Urinary bladder (tissue), 4 donors: ENCODE data around the gene KDSR. TPM values are rescaled to one million over a fixed set of nuclear protein-coding genes. Genes with fewer than 3 reads are reported as not detected.
A peak's percentile ranks its signal among the peaks of the same experiment; 100 is the strongest.

ENCODE experiments used
- DNase-seq: peaks from one replicate; pipeline ENCODE4 v3.0.0-alpha.2; 2015; ENCODE audit errors: extremely low spot score
- H3K27ac ChIP-seq: one replicate; pipeline ENCODE4 v1.5.1; 2013; ENCODE audit warnings: low read depth, mild to moderate bottlenecking, moderate library complexity
- H3K36me3 ChIP-seq: one replicate; pipeline ENCODE4 v1.6.1; 2013; ENCODE audit warnings: mild to moderate bottlenecking, moderate library complexity; ENCODE audit not compliant: insufficient read depth
- H3K4me1 ChIP-seq: one replicate; pipeline ENCODE4 v1.6.1; 2013; ENCODE audit warnings: mild to moderate bottlenecking, moderate library complexity; ENCODE audit not compliant: insufficient read depth
- H3K4me3 ChIP-seq: one replicate; pipeline ENCODE4 v1.5.1; 2013; ENCODE audit warnings: low read depth, low read length
- WGBS: extraction: QIAGEN DNeasy Blood & Tissue Kit; methylation state at CpG from one replicate; pipeline ENCODE4 v1.1.7; 2013; 5-methylcytosine and 5-hydroxymethylcytosine counted together
- polyA plus RNA-seq: library from polyadenylated mRNA; stranded (reverse); fragments of 200-250 nt; gene quantifications from one replicate; pipeline ENCODE4 v1.2.3, GENCODE V29; 2013
- total RNA-seq: library from RNA; depleted of rRNA; stranded (reverse); fragments of >200 nt; gene quantifications from one replicate; pipeline ENCODE4 v1.2.3, GENCODE V29; 2014
- donor health status: healthy with polysubstance abuse.
- donor health status: healthy.

The KDSR gene
- total and polyA plus RNA-seq, 2 donors: 35.8 to 47.7 TPM

GRCh38 chr18:63322908-63323634 lies 43.9 kb downstream of the KDSR start:
- WGBS: 28% methylated on average over 8 of the region's 8 CpGs
- Histone ChIP-seq H3K36me3 (no peaks in the 10 kb centered on the region), H3K27ac (no peak overlapping the region), H3K4me1 (no peaks in the 10 kb centered on the region), H3K4me3 (no peak overlapping the region)
- DNase-seq: peak; percentile 69

- no peak overlapping the region for H3K4me3 ChIP-seq
- WGBS: 80% methylated on average over 4 of the region's 4 CpGs
- no peak overlapping the region for H3K27ac ChIP-seq
- no peak for DNase-seq
- H3K4me1 ChIP-seq: no peaks in the 10 kb centered on the region
- H3K36me3 ChIP-seq: no peaks in the 10 kb centered on the region
Observed at GRCh38 chr18:63322206-63322605, 44.8 kb downstream of the KDSR start.

- 84% methylated on average over 9 of the region's 9 CpGs for WGBS
Observed at GRCh38 chr18:63321291-63321690, 45.7 kb downstream of the KDSR start.

GRCh38 chr18:63320975-63321265 lies 46.1 kb downstream of the KDSR start:
- 46% methylated on average over 16 of the region's 16 CpGs for WGBS
- Histone ChIP-seq H3K4me3 (peak overlapping the region; percentile 90), H3K4me1 (peaks cover 1% of the 10 kb centered on the region), H3K36me3 (no peaks in the 10 kb centered on the region), H3K27ac (peak overlapping the region; percentile 82)
- no peak for DNase-seq

More at GRCh38 chr18:63321291-63321690, 45.7 kb downstream of the KDSR start:
- Histone ChIP-seq H3K36me3 (no peaks in the 10 kb centered on the region), H3K4me3 (no peak overlapping the region), H3K27ac (no peak overlapping the region), H3K4me1 (peaks cover 1% of the 10 kb centered on the region)
- no peak for DNase-seq

GRCh38 chr18:63320123-63320974 lies 46.7 kb downstream of the KDSR start:
- H3K27ac ChIP-seq: peak overlapping the region; percentile 82
- peak; percentile 83 for DNase-seq
- no peaks in the 10 kb centered on the region for H3K36me3 ChIP-seq
- peaks cover 1% of the 10 kb centered on the region for H3K4me1 ChIP-seq
- H3K4me3 ChIP-seq: peak overlapping the region; percentile 90
- WGBS: under 1% methylated on average over 90 of the region's 92 CpGs

DNA sequence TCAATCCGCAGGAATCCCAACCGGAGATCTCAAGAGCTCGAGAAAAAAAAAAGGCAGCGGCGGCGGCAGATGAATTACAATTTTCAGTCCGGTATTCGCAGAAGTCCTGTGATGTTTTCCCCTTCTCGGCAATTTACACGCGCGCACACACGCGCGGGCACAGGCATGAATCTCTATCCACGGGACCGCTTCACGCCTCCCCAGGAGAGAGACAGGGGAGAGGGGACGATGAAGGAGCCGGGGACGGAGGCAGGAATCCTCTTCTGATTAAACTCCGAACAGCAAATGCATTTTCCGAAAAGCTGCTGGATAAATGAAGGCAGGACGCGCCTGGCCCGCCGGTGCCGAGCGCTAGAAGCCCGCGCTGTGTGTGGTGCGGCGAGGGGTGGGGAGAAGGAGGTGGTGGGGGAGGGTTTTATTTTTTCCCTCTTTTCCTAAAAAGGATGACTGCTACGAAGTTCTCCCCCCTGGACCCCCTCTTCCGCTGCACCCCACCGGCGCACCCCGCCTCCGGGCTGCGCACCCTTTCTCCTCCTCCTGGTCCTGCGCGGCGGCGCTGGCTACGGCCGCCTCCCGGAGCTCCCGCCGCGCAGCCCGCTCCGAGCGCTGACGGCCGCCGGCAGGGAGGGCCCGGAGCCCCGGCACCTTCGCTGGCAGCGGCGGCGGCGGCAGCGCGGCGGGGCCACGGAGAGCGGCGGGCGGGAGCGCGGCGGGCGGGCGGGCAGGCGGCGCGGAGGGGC lies 47.5 kb downstream of the KDSR start, which contains the start of gene BCL2:
Gene BCL2, minus strand, starts transcription at position 387 of the 740 bp plus-strand sequence.
- H3K4me3 ChIP-seq: peak within 1 kb of the TSS; percentile 90
- H3K27ac ChIP-seq: peak within 1 kb of the TSS; percentile 82
- no peaks in the 10 kb centered on the region for H3K36me3 ChIP-seq
- no peak for DNase-seq
- H3K4me1 ChIP-seq: peaks cover 1% of the 10 kb centered on the region
- under 1% methylated on average over 75 of the region's 78 CpGs for WGBS

DNA sequence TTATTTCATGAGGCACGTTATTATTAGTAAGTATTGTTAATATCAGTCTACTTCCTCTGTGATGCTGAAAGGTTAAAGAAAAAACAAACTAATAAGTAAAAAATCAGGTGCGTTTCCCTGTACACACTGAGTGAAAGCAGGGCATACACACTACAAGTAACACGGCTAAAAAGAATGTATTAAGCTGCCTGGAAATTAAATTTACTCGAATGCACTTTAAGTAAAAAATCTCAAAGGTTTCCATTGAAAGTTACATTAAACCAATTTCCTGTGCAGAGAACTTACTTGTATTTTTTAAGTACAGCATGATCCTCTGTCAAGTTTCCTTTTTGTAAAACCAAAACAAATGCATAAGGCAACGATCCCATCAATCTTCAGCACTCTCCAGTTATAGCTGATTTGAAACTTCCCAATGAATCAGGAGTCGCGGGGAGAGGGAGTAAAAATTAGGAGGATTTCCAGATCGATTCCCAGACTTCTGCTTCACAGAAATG lies 48.1 kb downstream of the KDSR start:
- Histone ChIP-seq H3K4me3 (peak overlapping the region; percentile 90), H3K4me1 (peaks cover 1% of the 10 kb centered on the region), H3K27ac (peak overlapping the region; percentile 15), H3K36me3 (no peaks in the 10 kb centered on the region)
- DNase-seq: no peak
- 0% methylated on average over 8 of the region's 8 CpGs for WGBS

DNA sequence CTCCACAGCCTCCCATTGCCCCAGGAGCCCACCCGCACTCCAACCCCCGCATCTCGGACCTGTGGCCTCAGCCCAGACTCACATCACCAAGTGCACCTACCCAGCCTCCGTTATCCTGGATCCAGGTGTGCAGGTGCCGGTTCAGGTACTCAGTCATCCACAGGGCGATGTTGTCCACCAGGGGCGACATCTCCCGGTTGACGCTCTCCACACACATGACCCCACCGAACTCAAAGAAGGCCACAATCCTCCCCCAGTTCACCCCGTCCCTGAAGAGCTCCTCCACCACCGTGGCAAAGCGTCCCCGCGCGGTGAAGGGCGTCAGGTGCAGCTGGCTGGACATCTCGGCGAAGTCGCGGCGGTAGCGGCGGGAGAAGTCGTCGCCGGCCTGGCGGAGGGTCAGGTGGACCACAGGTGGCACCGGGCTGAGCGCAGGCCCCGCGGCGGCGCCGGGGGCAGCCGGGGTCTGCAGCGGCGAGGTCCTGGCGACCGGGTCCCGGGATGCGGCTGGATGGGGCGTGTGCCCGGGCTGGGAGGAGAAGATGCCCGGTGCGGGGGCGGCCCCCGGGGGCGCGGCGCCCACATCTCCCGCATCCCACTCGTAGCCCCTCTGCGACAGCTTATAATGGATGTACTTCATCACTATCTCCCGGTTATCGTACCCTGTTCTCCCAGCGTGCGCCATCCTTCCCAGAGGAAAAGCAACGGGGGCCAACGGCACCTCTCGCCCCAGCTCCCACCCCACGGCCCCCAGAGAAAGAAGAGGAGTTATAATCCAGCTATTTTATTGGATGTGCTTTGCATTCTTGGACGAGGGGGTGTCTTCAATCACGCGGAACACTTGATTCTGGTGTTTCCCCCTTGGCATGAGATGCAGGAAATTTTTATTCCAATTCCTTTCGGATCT lies 48.8 kb downstream of the KDSR start:
- H3K4me3 ChIP-seq: peak overlapping the region; percentile 90
- H3K36me3 ChIP-seq: peaks cover 1% of the 10 kb centered on the region
- peaks cover 1% of the 10 kb centered on the region for H3K4me1 ChIP-seq
- 2% methylated on average over 66 of the region's 66 CpGs for WGBS
- DNase-seq: no peak
- H3K27ac ChIP-seq: no peak overlapping the region

DNA sequence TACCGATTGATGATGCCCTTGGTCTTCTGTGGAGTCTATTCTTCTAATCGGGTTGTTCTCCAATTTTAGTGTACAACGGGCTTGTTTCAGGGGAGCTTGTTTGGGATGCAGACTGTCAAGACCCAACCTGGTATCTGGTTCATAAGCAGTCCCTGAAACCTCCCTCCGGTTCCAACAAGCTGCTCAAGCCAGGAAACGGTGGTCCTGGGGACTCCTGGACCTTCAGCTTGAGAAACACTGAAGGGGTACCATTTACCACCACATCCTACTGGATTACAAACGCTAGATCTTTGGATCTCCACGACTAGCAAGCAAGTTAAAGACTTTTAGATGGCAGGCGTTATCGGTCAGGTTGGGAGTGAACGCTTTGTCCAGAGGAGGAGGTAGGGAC lies 49.5 kb downstream of the KDSR start:
- Histone ChIP-seq H3K36me3 (peaks cover 1% of the 10 kb centered on the region), H3K4me1 (peaks cover 1% of the 10 kb centered on the region)
- 58% methylated on average over 10 of the region's 10 CpGs for WGBS

DNA sequence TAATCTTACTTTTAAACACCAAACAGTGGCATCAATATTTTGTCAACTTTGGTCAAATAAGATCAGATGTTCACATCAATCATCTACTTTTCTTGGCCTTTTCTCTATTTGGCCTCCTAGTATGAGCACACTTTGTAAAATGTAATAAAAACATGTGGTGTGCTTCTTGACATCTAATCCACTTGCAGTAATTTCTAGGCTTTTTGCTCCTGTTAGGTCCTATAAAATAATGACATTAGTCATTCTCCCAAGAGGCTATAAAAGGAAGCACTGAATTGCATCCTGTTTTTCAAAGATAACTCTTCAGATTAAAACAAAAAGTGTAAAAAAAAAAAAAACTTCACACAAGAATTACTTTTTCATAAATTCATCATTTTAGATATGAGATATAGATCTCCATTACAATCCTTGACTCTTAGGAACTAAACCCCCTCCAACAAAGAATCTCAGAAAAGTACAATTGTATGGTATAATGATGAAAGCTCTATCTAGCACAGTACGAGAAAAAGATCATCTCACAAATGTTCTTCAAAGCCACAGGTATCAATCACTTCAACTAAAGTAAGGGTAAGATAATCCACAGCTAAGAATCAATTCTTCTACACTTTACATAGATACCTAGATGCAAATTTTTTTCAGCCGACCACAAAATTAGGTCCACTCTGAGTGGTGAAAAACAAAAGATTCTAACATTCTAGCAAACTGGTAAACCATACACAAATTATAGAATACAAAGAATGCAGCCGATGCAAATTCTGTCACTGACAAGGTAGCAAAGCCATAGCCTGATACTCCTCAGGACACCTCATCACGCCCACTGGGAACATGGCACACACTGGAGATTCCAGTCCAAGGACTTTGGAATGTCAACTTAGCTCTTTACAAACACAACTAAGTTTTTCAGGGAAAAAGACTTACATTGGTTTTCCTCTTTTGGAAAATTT lies 50.1 kb downstream of the KDSR start:
- no peak overlapping the region for H3K27ac ChIP-seq
- H3K4me3 ChIP-seq: peak overlapping the region; percentile 90
- H3K36me3 ChIP-seq: peaks cover 1% of the 10 kb centered on the region
- WGBS: 76% methylated on average over 4 of the region's 4 CpGs
- no peak for DNase-seq
- H3K4me1 ChIP-seq: peaks cover 1% of the 10 kb centered on the region

More for the DNA sequence above, 49.5 kb downstream of the KDSR start:
- no peak for DNase-seq
- peak overlapping the region; percentile 90 for H3K4me3 ChIP-seq
- no peak overlapping the region for H3K27ac ChIP-seq

GRCh38 chr18:63315876-63316275 lies 51.1 kb downstream of the KDSR start:
- Histone ChIP-seq H3K4me3 (no peak overlapping the region), H3K36me3 (peaks cover 1% of the 10 kb centered on the region), H3K4me1 (peaks cover 1% of the 10 kb centered on the region), H3K27ac (no peak overlapping the region)
- no peak for DNase-seq

DNA sequence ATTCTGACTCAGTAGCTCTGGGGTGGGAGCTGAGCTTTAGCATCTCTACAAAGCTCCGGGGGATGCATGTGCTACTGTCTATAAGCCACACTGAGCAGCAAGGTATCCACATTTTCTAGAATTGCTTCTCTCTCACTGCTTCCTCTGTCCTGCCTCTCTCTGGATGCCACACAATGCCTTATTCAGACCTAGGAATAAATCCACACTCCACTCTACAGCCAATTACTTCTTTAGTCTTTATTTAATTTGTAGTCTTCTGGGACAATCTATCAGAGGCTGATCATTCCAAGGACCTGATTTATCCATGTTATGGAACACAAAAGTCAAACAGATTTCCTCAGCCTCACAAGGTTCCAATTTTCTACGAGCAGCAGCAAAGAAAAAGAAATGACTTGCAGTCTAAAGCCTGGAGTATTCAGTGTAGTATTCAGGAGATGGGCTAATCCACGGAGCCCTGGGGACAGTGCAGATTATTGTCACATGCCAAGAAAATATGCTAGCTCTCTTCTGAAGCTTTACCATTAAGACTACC lies 51.8 kb downstream of the KDSR start:
- 56% methylated on average over 3 of the region's 3 CpGs for WGBS
- peaks cover 1% of the 10 kb centered on the region for H3K36me3 ChIP-seq
- H3K4me1 ChIP-seq: peaks cover 1% of the 10 kb centered on the region
- no peak overlapping the region for H3K27ac ChIP-seq
- no peak overlapping the region for H3K4me3 ChIP-seq
- DNase-seq: no peak
